Fibroblast of the aortic adventitia (primary cell): ENCODE results near the gene INF2. TPM values are rescaled to one million over a fixed set of nuclear protein-coding genes. Genes with fewer than 3 reads are reported as not detected.

Experiments used
- DNase-seq: peaks from one replicate; pipeline ENCODE4 v3.0.0-alpha.2; 2010; ENCODE audit warnings: low read depth
- H3K4me3 ChIP-seq: 2 replicates; pipeline ENCODE4 v1.5.1; 2011; ENCODE audit warnings: low read depth, mild to moderate bottlenecking, control low read depth, low read length, moderate library complexity
- CTCF ChIP-seq: IDR thresholded peaks from 2 replicates; pipeline ENCODE4 v1.5.1; 2011; ENCODE audit warnings: mild to moderate bottlenecking, low read length, control low read depth, inconsistent platforms; ENCODE audit not compliant: insufficient read depth
- total RNA-seq: library from RNA; depleted of rRNA; stranded (reverse); fragments of >200 nt; gene quantifications from 2 replicates; pipeline ENCODE4 v1.2.3, GENCODE V29; 2012; ENCODE audit warnings: low replicate concordance

The INF2 gene
- total RNA-seq, 1 donor = 64.0 TPM

- H3K4me3 ChIP-seq = no peak overlapping the region
- TF ChIP-seq CTCF = no peak
- DNase-seq = no peak
Observed at GRCh38 chr14:104692261-104692938, 3.0 kb downstream of the INF2 start.

- TF ChIP-seq CTCF = no peak
- no peak for DNase-seq
- H3K4me3 ChIP-seq = no peak overlapping the region
Observed at GRCh38 chr14:104692939-104693315, 3.5 kb downstream of the INF2 start.

GRCh38 chr14:104693482-104694431, 4.3 kb downstream of the INF2 start:
- no peak overlapping the region for H3K4me3 ChIP-seq
- no peak for TF ChIP-seq CTCF
- no peak for DNase-seq

- no peak overlapping the region for H3K4me3 ChIP-seq
- TF ChIP-seq CTCF = no peak
Observed at GRCh38 chr14:104694475-104694950, 5.1 kb downstream of the INF2 start.

GRCh38 chr14:104694991-104695659, 5.7 kb downstream of the INF2 start:
- no peak for DNase-seq
- no peak for TF ChIP-seq CTCF
- H3K4me3 ChIP-seq = no peak overlapping the region

More at GRCh38 chr14:104694475-104694950, 5.1 kb downstream of the INF2 start:
- DNase-seq = no peak

- H3K4me3 ChIP-seq = no peak overlapping the region
- DNase-seq = no peak
- no peak for TF ChIP-seq CTCF
Observed at GRCh38 chr14:104695660-104696000, 6.2 kb downstream of the INF2 start.
